DMS 273 (cell line): ENCODE results near the gene CD300C.
"Not testable (repeated sequence)": the region's sequence is repeated elsewhere in the genome, so short reads cannot be mapped to it uniquely, and the experiment has no call there.

Experiments
- DNase-seq: peaks from one replicate; lab custom pipeline; 2025; ENCODE audit not compliant: unreplicated experiment; lab: John Stamatoyannopoulos, UW

CD300C gene

GRCh38 chr17:74532115-74532514 lies 13.8 kb downstream of the CD300C start:
- DNase-seq, result no peak

- no peak for DNase-seq
These were observed 14.6 kb downstream of the CD300C start, which contains the start of gene CD300LB for GRCh38 chr17:74531231-74531761. TSS of gene CD300LB (minus strand) at chr17:74531475. CDS start at chr17:74531350, 125 bp downstream.

GRCh38 chr17:74530831-74531150 lies 15.1 kb downstream of the CD300C start:
- no peak for DNase-seq

GRCh38 chr17:74529243-74529642 lies 16.7 kb downstream of the CD300C start:
- DNase-seq, result no peak

GRCh38 chr17:74528491-74529199 lies 17.3 kb downstream of the CD300C start:
- no peak for DNase-seq

GRCh38 chr17:74527756-74528155 lies 18.2 kb downstream of the CD300C start:
- no peak for DNase-seq

GRCh38 chr17:74527081-74527480 lies 18.8 kb downstream of the CD300C start:
- DNase-seq, result no peak

- DNase-seq, result no peak
These were observed 19.2 kb downstream of the CD300C start for GRCh38 chr17:74526681-74527080.

- no peak for DNase-seq
These were observed 20.1 kb downstream of the CD300C start for GRCh38 chr17:74525781-74526288.

- DNase-seq, result no peak
These were observed 20.5 kb downstream of the CD300C start for GRCh38 chr17:74525465-74525725.

GRCh38 chr17:74524653-74525464 lies 21.1 kb downstream of the CD300C start:
- no peak for DNase-seq

GRCh38 chr17:74523308-74523707 lies 22.6 kb downstream of the CD300C start:
- no peak for DNase-seq

GRCh38 chr17:74522381-74523105 lies 23.4 kb downstream of the CD300C start:
- no peak for DNase-seq

- no peak for DNase-seq
These were observed 24.2 kb downstream of the CD300C start for GRCh38 chr17:74521701-74522201.

- DNase-seq, result no peak
These were observed 25.0 kb downstream of the CD300C start for GRCh38 chr17:74520790-74521480.

- DNase-seq, result no peak
These were observed 25.9 kb downstream of the CD300C start for GRCh38 chr17:74520016-74520434.

GRCh38 chr17:74518413-74518981 lies 27.4 kb downstream of the CD300C start:
- DNase-seq, result not testable (repeated sequence)

- no peak for DNase-seq
These were observed 29.2 kb downstream of the CD300C start for GRCh38 chr17:74516561-74517328.

GRCh38 chr17:74515941-74516340 lies 30.0 kb downstream of the CD300C start:
- no peak for DNase-seq
